Measurements from ENCODE around the gene SENP6.

DNA sequence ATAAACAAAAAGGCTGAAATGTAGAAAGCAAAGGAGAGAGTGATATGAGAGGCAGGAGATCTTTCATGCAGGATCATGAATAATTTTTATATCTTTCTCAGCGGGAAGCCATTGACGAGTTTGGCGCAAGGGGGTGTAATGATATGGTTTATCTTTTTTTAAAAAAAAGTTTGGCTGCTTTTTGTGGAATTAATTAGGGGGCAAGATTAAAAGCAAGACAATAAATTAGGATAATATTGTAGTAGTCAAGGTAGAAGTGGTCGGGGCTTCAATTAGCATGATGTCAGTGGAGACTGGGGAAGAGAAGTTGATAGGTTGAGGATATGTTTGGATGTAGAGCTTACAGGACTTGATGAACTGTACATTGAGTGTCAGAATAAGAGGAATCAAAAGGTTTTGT is 4.0 kb downstream of the SENP6 start:
- no peak for TF ChIP-seq CTCF (conservative IDR thresholded peaks at IDR 0.05)
- TF ChIP-seq ZFX (IDR thresholded peaks at IDR 0.05): no peak
